GM18870 (cell line): ENCODE measurements around the gene CCAR1.
A peak's percentile ranks its signal among the peaks of the same experiment; 100 is the strongest.
"Not testable (repeated sequence)": the region's sequence is repeated elsewhere in the genome, so short reads cannot be mapped to it uniquely, and the experiment has no call there.

ENCODE experiments used
- ATAC-seq: cut with Tn5 transposase; IDR thresholded peaks from one replicate; pipeline ENCODE4 v1.9.1; 2021; ENCODE audit warnings: moderate library complexity; ENCODE audit not compliant: unreplicated experiment

CCAR1 gene

GRCh38 chr10:68720793-68721672 lies at the start of gene CCAR1:
Gene CCAR1, plus strand, starts transcription at chr10:68721239. Its CDS starts 1,266 bp downstream, at chr10:68722505.
- ATAC-seq = peak; percentile 96

GRCh38 chr10:68684413-68684812 lies 36.6 kb upstream of the CCAR1 start:
- ATAC-seq = no peak

- ATAC-seq = no peak
Observed at GRCh38 chr10:68696018-68696417, 25.0 kb upstream of the CCAR1 start.

GRCh38 chr10:68697106-68697505 lies 23.9 kb upstream of the CCAR1 start:
- ATAC-seq = no peak

GRCh38 chr10:68700197-68700596 lies 20.8 kb upstream of the CCAR1 start:
- no peak for ATAC-seq

- no peak for ATAC-seq
Observed at GRCh38 chr10:68705548-68705947, 15.5 kb upstream of the CCAR1 start.

GRCh38 chr10:68708987-68709386 lies 12.1 kb upstream of the CCAR1 start:
- ATAC-seq = not testable (repeated sequence)

- not testable (repeated sequence) for ATAC-seq
Observed at GRCh38 chr10:68713065-68713464, 8.0 kb upstream of the CCAR1 start.

GRCh38 chr10:68717435-68717834 lies 3.6 kb upstream of the CCAR1 start:
- ATAC-seq = no peak

- no peak for ATAC-seq
Observed at GRCh38 chr10:68721673-68722335, 765 bp downstream of the CCAR1 start.

- ATAC-seq = no peak
Observed at GRCh38 chr10:68725016-68725415, 4.0 kb downstream of the CCAR1 start.

GRCh38 chr10:68727146-68727545 lies 6.1 kb downstream of the CCAR1 start:
- no peak for ATAC-seq

GRCh38 chr10:68732651-68733050 lies 11.6 kb downstream of the CCAR1 start:
- no peak for ATAC-seq

GRCh38 chr10:68734349-68734748 lies 13.3 kb downstream of the CCAR1 start:
- ATAC-seq = no peak

GRCh38 chr10:68735119-68735518 lies 14.1 kb downstream of the CCAR1 start:
- no peak for ATAC-seq

GRCh38 chr10:68735739-68736138 lies 14.7 kb downstream of the CCAR1 start:
- ATAC-seq = not testable (repeated sequence)

GRCh38 chr10:68740676-68741075 lies 19.6 kb downstream of the CCAR1 start:
- not testable (repeated sequence) for ATAC-seq

- no peak for ATAC-seq
Observed at GRCh38 chr10:68742397-68742796, 21.4 kb downstream of the CCAR1 start.

- ATAC-seq = no peak
Observed at GRCh38 chr10:68752711-68753350, 31.8 kb downstream of the CCAR1 start.

GRCh38 chr10:68756246-68756645 lies 35.2 kb downstream of the CCAR1 start:
- no peak for ATAC-seq

GRCh38 chr10:68756766-68757165 lies 35.7 kb downstream of the CCAR1 start:
- ATAC-seq = no peak
